ENCODE measurements around the gene PNPLA2.

GRCh38 chr11:769887-770641 is 48.6 kb upstream of the PNPLA2 start:
- TF ChIP-seq CTCF (IDR thresholded peaks at IDR 0.05 in 4 of 5, conservative IDR thresholded peaks at IDR 0.05 in 1 of 5) (no peak), POLR2A (IDR thresholded peaks at IDR 0.05) (no peak)

Measured in gastrocnemius medialis (tissue), 4 donors.